ENCODE results near the gene TMEM11.

DNA sequence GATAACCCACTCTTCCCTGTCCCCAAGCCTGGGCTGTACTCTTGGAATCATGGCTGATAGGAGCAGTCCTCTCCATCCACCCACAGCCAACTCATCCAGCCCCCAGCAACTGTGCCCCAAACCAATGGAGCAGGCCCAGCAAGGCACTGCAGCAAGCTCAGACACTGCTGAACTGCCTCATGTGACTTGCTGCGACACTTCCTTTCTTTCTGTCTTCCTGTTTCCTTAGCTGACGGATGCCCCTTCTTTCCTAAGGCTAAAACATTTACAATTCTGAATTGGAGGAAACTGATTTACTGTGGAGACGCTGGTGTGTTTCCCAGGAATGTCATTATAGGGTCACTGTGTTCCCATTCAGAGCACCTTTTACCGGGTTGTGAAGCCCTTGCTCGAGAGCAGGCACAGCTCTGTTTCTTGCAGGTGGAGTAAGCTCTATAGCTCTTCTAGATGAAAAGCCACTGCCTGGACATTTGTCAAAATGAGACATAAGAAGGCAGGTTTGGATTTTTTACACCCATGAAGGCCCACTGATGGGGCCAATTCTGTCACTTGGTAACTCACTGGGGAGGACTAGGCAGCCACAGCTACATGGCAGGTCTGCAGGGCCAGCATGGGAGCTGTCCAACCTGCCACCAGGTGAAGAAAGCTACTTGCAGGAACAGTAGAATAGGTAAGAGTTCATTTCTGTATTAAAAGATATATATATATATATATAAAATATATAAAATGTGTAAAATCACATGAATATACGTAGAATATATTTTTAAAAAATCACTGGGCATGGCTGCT, 27.4 kb downstream of the TMEM11 start:
- no peak for TF ChIP-seq GATA3 (IDR thresholded peaks at IDR 0.05; ENCODE audit: low read depth, low read length)
- no peak for TF ChIP-seq GATA2 (IDR thresholded peaks at IDR 0.05; ENCODE audit: low read depth, low read length)

Measured in SH-SY5Y (cell line).